ENCODE results near the gene PLEKHB2.

DNA sequence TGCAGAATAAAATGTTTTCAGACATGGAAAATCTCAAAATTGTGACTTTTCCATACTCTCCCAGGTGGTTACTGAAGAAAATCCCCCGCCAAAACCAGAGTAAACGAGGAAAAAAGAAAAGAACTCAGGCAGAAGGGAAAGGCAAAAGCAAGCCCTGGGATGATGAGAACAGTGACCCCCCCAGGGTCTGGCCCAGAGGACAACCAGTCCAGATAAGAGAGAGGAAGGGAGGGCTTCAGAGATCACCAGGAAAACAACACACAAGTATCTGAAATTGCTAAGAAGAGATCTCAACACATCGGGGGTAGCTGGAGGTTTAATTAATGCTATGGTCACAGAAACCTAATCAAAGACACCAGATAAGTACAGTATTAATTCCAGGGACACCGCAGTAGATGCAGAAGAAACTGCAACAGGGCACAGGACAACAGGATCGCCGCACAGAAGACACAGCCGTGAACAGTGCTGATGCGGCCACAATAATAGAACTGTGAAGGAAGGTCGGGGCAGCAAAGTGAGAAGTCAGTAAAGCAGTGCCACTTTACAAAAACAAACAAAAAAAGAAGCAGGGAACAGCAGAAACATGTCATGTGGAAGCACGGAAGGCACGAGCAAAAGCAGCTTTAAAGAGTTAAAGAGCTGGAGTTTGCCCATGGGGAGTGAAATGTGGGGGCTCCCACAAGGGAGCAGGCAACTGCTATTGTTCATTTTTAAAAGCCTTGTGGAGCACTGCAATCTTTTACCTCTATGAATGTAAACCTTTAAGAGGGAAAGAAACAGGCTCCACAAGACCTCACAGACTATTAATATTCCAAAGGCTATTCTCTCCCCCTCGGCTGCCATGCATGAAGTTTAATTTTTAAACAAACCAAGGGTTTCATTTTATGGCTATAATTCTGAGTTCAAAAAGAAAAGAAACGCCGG, 40.3 kb upstream of the PLEKHB2 start:
- TF ChIP-seq RARB (CRISPR knock-in tag; IDR thresholded peaks at IDR 0.05) (no peak), ZNF70 (CRISPR knock-in tag; IDR thresholded peaks at IDR 0.05) (no peak), GLIS3 (CRISPR knock-in tag; IDR thresholded peaks at IDR 0.05) (no peak), ESRRG (CRISPR knock-in tag; IDR thresholded peaks at IDR 0.05) (no peak), ZFP3 (CRISPR knock-in tag; IDR thresholded peaks at IDR 0.05) (no peak), ZNF8 (CRISPR knock-in tag; IDR thresholded peaks at IDR 0.05) (no peak)

All from SK-N-SH treated with all-trans-retinoic acid at 6 μM for 48 hours (cell line).